Upper lobe of right lung (tissue), 1 donor: ENCODE data around the gene ARMH3. TPM values are rescaled to one million over a fixed set of nuclear protein-coding genes. Genes with fewer than 3 reads are reported as not detected.
A peak's percentile ranks its signal among the peaks of the same experiment; 100 is the strongest.

ENCODE experiments used
- ATAC-seq: fragments of 200-7000 bp; cut with Tn5 transposase; one replicate; pipeline ENCODE4 v1.9.1; 2020; ENCODE audit warnings: mild to moderate bottlenecking, moderate library complexity
- DNase-seq: peaks from one replicate; pipeline ENCODE4 v3.0.0-alpha.2; 2020
- H3K27ac ChIP-seq: fragments of 200-600 bp; one replicate; pipeline ENCODE4 v1.8.0; 2022
- H3K27me3 ChIP-seq: fragments of 200-600 bp; one replicate; pipeline ENCODE4 v1.8.0; 2022; ENCODE audit warnings: mild to moderate bottlenecking
- H3K36me3 ChIP-seq: fragments of 200-600 bp; one replicate; pipeline ENCODE4 v1.8.0; 2022
- H3K4me1 ChIP-seq: fragments of 200-600 bp; one replicate; pipeline ENCODE4 v1.8.0; 2022
- H3K4me3 ChIP-seq: fragments of 200-600 bp; one replicate; pipeline ENCODE4 v1.8.0; 2022; ENCODE audit warnings: mild to moderate bottlenecking
- H3K9me3 ChIP-seq: fragments of 200-600 bp; one replicate; pipeline ENCODE4 v1.8.0; 2022
- intact Hi-C: fragments of 100-400 bp; cut with DNase I; formaldehyde crosslinking; loops from one replicate; pipeline ENCODE4 v1.11.0; 2022
- total RNA-seq: library from RNA; stranded (reverse); fragmentation: NEBNext Ultra II Directional; extraction: Animal tissue kit (Norgen Biotek cat#: 25700); gene quantifications from one replicate; pipeline ENCODE4 v1.2.1, GENCODE V29; 2021
- TF ChIP-seq, protein P1 (sequence below): fragments of 200-600 bp; IDR thresholded peaks from one replicate; pipeline ENCODE4 v1.8.0; 2022; ENCODE audit warnings: antibody characterized with exemption
- donor health status: DM: no; HTN: yes; CAD: no; lungs with severe emphysema.

Gene ARMH3
- total RNA-seq, 1 donor from 2014 or later = 37.2 TPM

DNA sequence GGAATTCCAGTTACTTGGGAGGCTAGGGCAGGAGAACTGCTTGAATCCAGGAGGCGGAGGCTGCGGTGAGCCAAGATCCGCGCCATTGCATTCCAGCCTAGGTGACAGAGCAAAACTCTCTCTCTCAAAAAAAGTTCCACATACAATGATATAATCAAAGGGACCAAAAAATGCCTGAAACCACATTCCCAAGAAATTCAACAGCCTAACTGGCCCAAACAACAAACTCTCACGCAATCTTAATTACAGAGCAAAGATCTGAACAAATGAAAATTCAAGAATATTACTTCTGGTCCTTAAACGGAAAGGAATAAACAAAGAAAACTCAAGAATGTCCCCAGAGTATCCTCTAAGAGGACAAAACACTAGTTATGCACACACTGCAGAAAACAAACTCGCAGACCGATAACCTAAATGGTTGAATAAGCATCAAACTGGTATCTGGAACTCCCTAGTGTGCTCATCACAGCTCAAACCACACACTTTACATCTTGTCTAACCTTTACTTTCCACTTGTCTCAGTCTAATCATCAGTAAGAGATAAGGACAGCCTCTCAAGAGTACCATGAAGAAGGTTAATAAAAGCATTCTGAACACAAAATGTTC is 241.4 kb downstream of the ARMH3 start:
- peaks cover 35% of the 10 kb centered on the region for H3K4me1 ChIP-seq
- peaks cover 39% of the 10 kb centered on the region for H3K36me3 ChIP-seq

GRCh38 chr10:101812606-101813005 is 243.4 kb downstream of the ARMH3 start:
- ATAC-seq = no peak
- peaks cover 59% of the 10 kb centered on the region for H3K36me3 ChIP-seq
- intact Hi-C loops = no loop called here
- no peaks in the 10 kb centered on the region for H3K9me3 ChIP-seq
- H3K27me3 ChIP-seq = no peaks in the 10 kb centered on the region
- no peak overlapping the region for H3K4me3 ChIP-seq
- DNase-seq = no peak
- TF ChIP-seq, protein P1, sequence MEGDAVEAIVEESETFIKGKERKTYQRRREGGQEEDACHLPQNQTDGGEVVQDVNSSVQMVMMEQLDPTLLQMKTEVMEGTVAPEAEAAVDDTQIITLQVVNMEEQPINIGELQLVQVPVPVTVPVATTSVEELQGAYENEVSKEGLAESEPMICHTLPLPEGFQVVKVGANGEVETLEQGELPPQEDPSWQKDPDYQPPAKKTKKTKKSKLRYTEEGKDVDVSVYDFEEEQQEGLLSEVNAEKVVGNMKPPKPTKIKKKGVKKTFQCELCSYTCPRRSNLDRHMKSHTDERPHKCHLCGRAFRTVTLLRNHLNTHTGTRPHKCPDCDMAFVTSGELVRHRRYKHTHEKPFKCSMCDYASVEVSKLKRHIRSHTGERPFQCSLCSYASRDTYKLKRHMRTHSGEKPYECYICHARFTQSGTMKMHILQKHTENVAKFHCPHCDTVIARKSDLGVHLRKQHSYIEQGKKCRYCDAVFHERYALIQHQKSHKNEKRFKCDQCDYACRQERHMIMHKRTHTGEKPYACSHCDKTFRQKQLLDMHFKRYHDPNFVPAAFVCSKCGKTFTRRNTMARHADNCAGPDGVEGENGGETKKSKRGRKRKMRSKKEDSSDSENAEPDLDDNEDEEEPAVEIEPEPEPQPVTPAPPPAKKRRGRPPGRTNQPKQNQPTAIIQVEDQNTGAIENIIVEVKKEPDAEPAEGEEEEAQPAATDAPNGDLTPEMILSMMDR = no peak
- H3K4me1 ChIP-seq = peaks cover 26% of the 10 kb centered on the region
- no peak overlapping the region for H3K27ac ChIP-seq

More for the DNA sequence above, 241.4 kb downstream of the ARMH3 start:
- DNase-seq (peak; percentile 29), ATAC-seq (no peak)
- no peaks in the 10 kb centered on the region for H3K27me3 ChIP-seq
- H3K9me3 ChIP-seq = no peaks in the 10 kb centered on the region
- TF ChIP-seq, protein P1 = no peak
- intact Hi-C loops = no loop called here
- H3K4me3 ChIP-seq = peak overlapping the region; percentile 100
- H3K27ac ChIP-seq = no peak overlapping the region

- intact Hi-C loops = no loop called here
- no peak for ATAC-seq
These were observed 248.8 kb downstream of the ARMH3 start for GRCh38 chr10:101807158-101807557.

DNA sequence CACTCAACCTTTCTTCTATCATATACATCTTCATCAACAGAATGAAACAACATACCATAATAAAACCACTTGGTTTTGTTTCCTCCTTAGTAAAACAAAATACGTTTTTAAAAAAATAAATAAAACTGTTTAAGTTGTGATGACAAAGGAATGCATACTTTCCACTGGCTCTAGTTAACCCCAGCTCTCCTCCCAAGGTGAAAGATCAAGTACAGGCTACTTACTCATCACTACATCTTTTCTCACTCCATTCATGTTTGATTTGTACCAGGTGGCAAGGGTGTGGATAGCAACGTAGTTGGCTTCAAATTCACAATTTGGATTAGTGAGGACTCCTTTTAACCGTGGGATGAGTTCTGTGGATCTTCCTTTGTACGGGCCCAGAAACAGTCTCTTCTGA is 252.5 kb downstream of the ARMH3 start:
- DNase-seq (no peak), ATAC-seq (no peak)
- Histone ChIP-seq H3K4me1 (no peaks in the 10 kb centered on the region), H3K36me3 (peaks cover 99% of the 10 kb centered on the region), H3K4me3 (no peak overlapping the region), H3K27me3 (no peaks in the 10 kb centered on the region), H3K27ac (no peak overlapping the region), H3K9me3 (no peaks in the 10 kb centered on the region)
- intact Hi-C loops = no loop called here
- TF ChIP-seq, protein P1 = no peak

More at GRCh38 chr10:101807158-101807557, 248.8 kb downstream of the ARMH3 start:
- TF ChIP-seq, protein P1 = no peak
- Histone ChIP-seq H3K27ac (no peak overlapping the region), H3K9me3 (no peaks in the 10 kb centered on the region), H3K36me3 (peaks cover 99% of the 10 kb centered on the region), H3K27me3 (no peaks in the 10 kb centered on the region), H3K4me1 (no peaks in the 10 kb centered on the region), H3K4me3 (no peak overlapping the region)
- DNase-seq = no peak

GRCh38 chr10:101797403-101798059 is 258.4 kb downstream of the ARMH3 start:
- no peaks in the 10 kb centered on the region for H3K27me3 ChIP-seq
- ATAC-seq = no peak
- no peak overlapping the region for H3K27ac ChIP-seq
- intact Hi-C loops = no loop called here
- DNase-seq = no peak
- H3K36me3 ChIP-seq = peaks cover 100% of the 10 kb centered on the region
- no peaks in the 10 kb centered on the region for H3K4me1 ChIP-seq
- no peak overlapping the region for H3K4me3 ChIP-seq
- no peaks in the 10 kb centered on the region for H3K9me3 ChIP-seq
- TF ChIP-seq, protein P1 = no peak

Other genes with a start within 250 kb of the ARMH3 start
- gene OGA, start 237.7 kb downstream of the ARMH3 start, total RNA-seq = 91.6 TPM
- gene KCNIP2, start 212.4 kb downstream of the ARMH3 start, total RNA-seq = 3.0 TPM
- 22.6 TPM for gene HPS6, start 9.2 kb upstream of the ARMH3 start, total RNA-seq
- 60.1 TPM for gene LDB1, start 64.2 kb upstream of the ARMH3 start, total RNA-seq
- gene PPRC1, start 76.9 kb upstream of the ARMH3 start, total RNA-seq = 38.3 TPM
- 37.9 TPM for gene NOLC1, start 96.2 kb upstream of the ARMH3 start, total RNA-seq
- gene ELOVL3, start 170.1 kb upstream of the ARMH3 start, total RNA-seq = 0.87 TPM
- gene PITX3, start 185.3 kb upstream of the ARMH3 start, total RNA-seq = not detected
- gene GBF1, start 189.4 kb upstream of the ARMH3 start, total RNA-seq = 38.5 TPM